ENCODE results near the gene IGDCC3. TPM values are rescaled to one million over a fixed set of nuclear protein-coding genes. Genes with fewer than 3 reads are reported as not detected.

Gene IGDCC3
- total and polyA plus RNA-seq, 2 of the 8 experiments (the other 6 are each of a cell fraction or from before 2014, with no cell fraction given): 26.8 to 45.7 TPM

- DNase-seq (ENCODE audit: low read depth in 1 of 2, low spot score in 2 of 2) (no peak), FAIRE-seq (no peak)
- no peak overlapping the region for H2BK20ac ChIP-seq (ENCODE audit: low read length)
- no peak overlapping the region for H2BK12ac ChIP-seq (ENCODE audit: low read depth, low read length)
- H4K8ac ChIP-seq (ENCODE audit: extremely low read depth, insufficient read depth, low read length): no peak overlapping the region; the same call in 1 of the 2 replicates
- H3K4me1 ChIP-seq (replicated peaks in 1 of 4; ENCODE audit: control insufficient read depth in 3 of 4, insufficient read depth in 4 of 4, low read length in 3 of 4): peaks cover 9 to 23% (median 16%) of the 10 kb centered on the region in 4 experiments
- peaks cover 0 to 16% (median 10%) of the 10 kb centered on the region in 4 experiments; a peak in 5 of 7 replicates for H3K27me3 ChIP-seq (replicated peaks in 1 of 4; ENCODE audit: control insufficient read depth in 3 of 4, extremely low read depth in 1 of 4, insufficient read depth in 3 of 4, low read length in 3 of 4)
- H2BK120ac ChIP-seq (replicated peaks; ENCODE audit: low read depth, low read length): no peak overlapping the region
- no peak overlapping the region for H3K14ac ChIP-seq (ENCODE audit: insufficient read length)
- H3K27ac ChIP-seq (ENCODE audit: low read depth, low read length): no peak overlapping the region
- peaks cover 0 to 14% (median 5%) of the 10 kb centered on the region in 4 experiments; a peak in 4 of 8 replicates for H3K36me3 ChIP-seq (ENCODE audit: control insufficient read depth in 2 of 4, insufficient read depth in 4 of 4, low read length in 3 of 4)
- no peak overlapping the region for H2BK5ac ChIP-seq (ENCODE audit: low read depth, low read length)
- peaks cover 10% of the 10 kb centered on the region; the same call in 1 of the 2 replicates for H3K23me2 ChIP-seq (ENCODE audit: low read depth, low read length)
- peaks cover 0 to 8% of the 10 kb centered on the region in 2 experiments for H4K20me1 ChIP-seq (replicated peaks in 1 of 2; ENCODE audit: control insufficient read depth in 1 of 2, insufficient read depth in 2 of 2, low read length in 2 of 2)
- H3K4ac ChIP-seq (replicated peaks; ENCODE audit: insufficient read length, low read depth, low read length): no peak overlapping the region
- H3K9me3 ChIP-seq (ENCODE audit: insufficient read depth in 2 of 2, low read depth in 1 of 2, low read length in 1 of 2): no peaks in the 10 kb centered on the region
- TF ChIP-seq RAD21 (IDR thresholded peaks at IDR 0.05 in 1 of 2, conservative IDR thresholded peaks at IDR 0.05 in 1 of 2; ENCODE audit: low read depth in 2 of 2, low read length in 2 of 2) (no peak), JUN (IDR thresholded peaks at IDR 0.05; ENCODE audit: low read depth, low read length) (no peak), SIRT6 (IDR thresholded peaks at IDR 0.05; ENCODE audit: low read length) (no peak), POU5F1 (IDR thresholded peaks at IDR 0.05; ENCODE audit: low read depth, low read length) (no peak), KDM1A (IDR thresholded peaks at IDR 0.05; ENCODE audit: borderline replicate concordance, low read length) (no peak), TEAD4 (IDR thresholded peaks at IDR 0.05; ENCODE audit: low read depth, low read length) (no peak), YY1 (IDR thresholded peaks at IDR 0.05; ENCODE audit: low read depth, low read length) (no peak), CEBPB (IDR thresholded peaks at IDR 0.05; ENCODE audit: low read depth, low read length) (no peak), CHD2 (IDR thresholded peaks at IDR 0.05; ENCODE audit: low read length) (no peak)
- H3K79me1 ChIP-seq (ENCODE audit: low read depth, low read length): no peaks in the 10 kb centered on the region; the same call in 1 of the 2 replicates
- CTCF ChIA-PET (ENCODE audit: partially characterized antibody): interaction anchor here (0.7 to 9.3 kb wide), 6 partner anchors 10 to 56 kb away, joined by 3 to 92 read pairs (median 7); no protein-coding TSS in a partner anchor
- H4K91ac ChIP-seq (replicated peaks; ENCODE audit: insufficient read length, low read length): no peak overlapping the region
- no peak overlapping the region for H2BK15ac ChIP-seq (ENCODE audit: low read length)
- H3K23ac ChIP-seq (ENCODE audit: insufficient read length): no peak overlapping the region
- H3K4me2 ChIP-seq (ENCODE audit: insufficient read depth in 1 of 2, low read depth in 2 of 2, low read length in 2 of 2): no peak overlapping the region; a peak in 1 of 4 replicates
- no peak overlapping the region for H3K56ac ChIP-seq (replicated peaks; ENCODE audit: insufficient read length, low read depth, low read length)
- H3K9ac ChIP-seq (replicated peaks in 1 of 4; ENCODE audit: extremely low read depth in 1 of 4, low read depth in 3 of 4, low read length in 3 of 4): no peak overlapping the region
- no peak overlapping the region for H4K5ac ChIP-seq (ENCODE audit: insufficient read length, low read depth, low read length)
- H2AK5ac ChIP-seq (ENCODE audit: low read depth, low read length): no peak overlapping the region
- H3K4me3 ChIP-seq (ENCODE audit: extremely low read depth in 1 of 4, insufficient read depth in 2 of 4, low read depth in 3 of 4, low read length in 4 of 4): no peak overlapping the region
- no peak overlapping the region for H2AFZ ChIP-seq (ENCODE audit: low read length)
- POLR2A ChIA-PET (ENCODE audit: partially characterized antibody): interaction anchor here (0.9 to 4.0 kb wide), 5 partner anchors 14 to 60 kb away, joined by 3 to 29 read pairs (median 4); no protein-coding TSS in a partner anchor
- peaks cover 0 to 11% of the 10 kb centered on the region in 2 experiments; a peak in 1 of 4 replicates for H3K79me2 ChIP-seq (ENCODE audit: control insufficient read depth in 1 of 2, insufficient read depth in 2 of 2, low read length in 2 of 2)
- WGBS, 2 experiments (ENCODE audit: extremely low coverage in 1 of 2, insufficient coverage in 1 of 2, insufficient read length in 1 of 2, insufficient replicate concordance in 2 of 2, low coverage in 1 of 2, low lambda C conversion rate in 2 of 2, missing lambda C conversion rate in 1 of 2): 88% methylated on average over 14 of the region's 14 CpGs; no CpG with 5 or more reads in 1 of the 2 experiments
- no peak overlapping the region for H3K18ac ChIP-seq (ENCODE audit: extremely low read depth, low read length)
Measured at GRCh38 chr15:65374821-65375401, 2.9 kb downstream of the IGDCC3 start.

All from H1 (cell line).